GM12878 (cell line): Measurements from ENCODE around the gene ZG16B. TPM values are rescaled to one million over a fixed set of nuclear protein-coding genes. Genes with fewer than 3 reads are reported as not detected.

Experiments
- ATAC-seq: fragments of 200-7000 bp; cut with Tn5 transposase; 3 replicates; pipeline ENCODE4 v1.9.1; 2020; ENCODE audit warnings: mild to moderate bottlenecking, moderate library complexity
- BruUV-seq: library from RNA; stranded (reverse); fragments of 400-500 nt; replicated peaks from 2 replicates; lab custom pipeline; 2021; lab: Mats Ljungman, UMichigan
- CTCF ChIA-PET: fragments of 300-600 bp; sonication (Branson Sonifier 250); formaldehyde crosslinking; extraction: SDS; loops from one replicate; lab custom pipeline; 2021; ENCODE audit warnings: inconsistent platforms; lab: Yijun Ruan, JAX
- POLR2A ChIA-PET: fragments of 350-600 bp; formaldehyde crosslinking; extraction: SDS; loops from one replicate; lab custom pipeline; 2021; ENCODE audit warnings: inconsistent platforms; lab: Charles Lee
- RAD21 ChIA-PET: fragments of 300-600 bp; sonication (Branson Sonifier 250); formaldehyde crosslinking; loops from one replicate; lab custom pipeline; 2023; ENCODE audit warnings: antibody characterized with exemption; ENCODE audit not compliant: unreplicated experiment; lab: Charles Lee
- SMC1A ChIA-PET: fragments of 300-600 bp; sonication (Branson Sonifier 250); formaldehyde crosslinking; loops from one replicate; lab custom pipeline; 2023; ENCODE audit not compliant: unreplicated experiment, uncharacterized antibody; lab: Charles Lee
- DNase-seq: peaks from one replicate; pipeline ENCODE4 v3.0.0-alpha.2; 2011; ENCODE audit warnings: low read depth, low spot score
- FAIRE-seq: peaks from 3 replicates; lab custom pipeline; 2011; peaks lifted over from hg19 to GRCh38; lab: Jason Lieb, UNC
- H2AFZ ChIP-seq: 2 replicates; pipeline ENCODE4 v1.6.0; 2011; ENCODE audit warnings: low read depth, low read length, control low read depth; ENCODE audit not compliant: control insufficient read depth
- H3K27ac ChIP-seq: 2 replicates; pipeline ENCODE4 v1.5.1; 2011; ENCODE audit warnings: control low read depth; ENCODE audit not compliant: control insufficient read depth, insufficient read depth
- H3K27me3 ChIP-seq, 2 experiments: replicated peaks in 1 of 2; 2 replicates each; pipeline versions ENCODE4 v1.6.0 to v1.6.1; 2011; ENCODE audit warnings: low read length in 1 of 2; ENCODE audit not compliant: control insufficient read depth in 2 of 2, insufficient read depth in 2 of 2
- H3K36me3 ChIP-seq, 2 experiments: 2 replicates each; pipeline ENCODE4 v1.5.1; 2011; ENCODE audit warnings: low read length in 1 of 2; ENCODE audit not compliant: control insufficient read depth in 2 of 2, insufficient read depth in 2 of 2
- H3K4me1 ChIP-seq: 2 replicates; pipeline ENCODE4 v1.6.1; 2011; ENCODE audit warnings: mild to moderate bottlenecking, low read length, moderate library complexity, mixed read lengths; ENCODE audit not compliant: control insufficient read depth, insufficient read depth
- H3K4me2 ChIP-seq: 2 replicates; pipeline ENCODE4 v1.6.0; 2011; ENCODE audit warnings: control low read depth; ENCODE audit not compliant: control insufficient read depth, insufficient read depth
- H3K4me3 ChIP-seq: fragments of 200-600 bp; sonication (generic); 2 replicates; pipeline ENCODE4 v1.5.1; 2016
- H3K79me2 ChIP-seq: 2 replicates; pipeline ENCODE4 v1.6.0; 2011; ENCODE audit warnings: low read length; ENCODE audit not compliant: control insufficient read depth, insufficient read depth
- H3K9ac ChIP-seq: 2 replicates; pipeline ENCODE4 v1.8.0; 2011; ENCODE audit warnings: low read length, control low read depth, mixed read lengths; ENCODE audit not compliant: control insufficient read depth, insufficient read depth
- H3K9me3 ChIP-seq: replicated peaks from 3 replicates; pipeline ENCODE4 v1.5.1; 2011; ENCODE audit warnings: mild to moderate bottlenecking, low read length; ENCODE audit not compliant: control insufficient read depth, insufficient read depth
- H4K20me1 ChIP-seq: 2 replicates; pipeline ENCODE4 v1.6.0; 2011; ENCODE audit not compliant: control insufficient read depth, insufficient read depth
- CBX5 ChIP-seq: sonication (generic); IDR thresholded peaks from 2 replicates; pipeline ENCODE4 v1.6.1; 2016; ENCODE audit warnings: low read depth, moderate library complexity, mild to moderate bottlenecking, inconsistent platforms
- DPF2 ChIP-seq: fragments of 450-650 bp; IDR thresholded peaks from 2 replicates; pipeline ENCODE4 v1.6.1; 2017; ENCODE audit warnings: mild to moderate bottlenecking
- ESRRA ChIP-seq: IDR thresholded peaks from 2 replicates; pipeline ENCODE4 v1.6.1; 2012; ENCODE audit warnings: mild to moderate bottlenecking, low read length, improper control_type of control experiment
- SREBF2 ChIP-seq: IDR thresholded peaks from 2 replicates; pipeline ENCODE4 v1.6.1; 2012; ENCODE audit warnings: mild to moderate bottlenecking, low read length
- WGBS: methylation state at CpG from one replicate; pipeline ENCODE4 v1.1.6; 2016; ENCODE audit warnings: low lambda C conversion rate; ENCODE audit not compliant: insufficient replicate concordance, insufficient coverage; ENCODE audit errors: missing lambda C conversion rate; 5-methylcytosine and 5-hydroxymethylcytosine counted together
- in situ Hi-C: fragments of 300-500 bp; cut with MboI; formaldehyde crosslinking; loops from 9 replicates; pipeline ENCODE4 v1.14.3; 2018; ENCODE audit warnings: mixed read lengths
- intact Hi-C: fragments of 100-400 bp; cut with micrococcal nuclease; formaldehyde crosslinking; loops from one replicate; pipeline ENCODE4 v1.14.2; 2022; ENCODE audit not compliant: unreplicated experiment
- polyA plus RNA-seq, 11 experiments: library from polyadenylated mRNA; depleted of rRNA in 4 of 11; unstranded in 6 of 11; stranded (reverse) in 5 of 11; fragments of >200 nt; fragmentation: Nextera tagmentation in 4 of 11; fragmentation: Illumina TruSeq in 1 of 11; extraction: Ambion mirVana in 4 of 11; extraction: Trizol in 1 of 11; gene quantifications; 1 replicate in 1 of 11; 2 replicates in 10 of 11; pipeline versions ENCODE4 v1.2.1 to v1.2.3, GENCODE V29; 2011 to 2016; ENCODE audit warnings: inconsistent platforms in 2 of 11, missing spikeins in 2 of 11, low read depth in 1 of 11
- total RNA-seq, 4 experiments: library from RNA; depleted of rRNA in 3 of 4; stranded (reverse); fragments of >200 nt in 3 of 4; fragmentation: Illumina TruSeq in 1 of 4; extraction: Trizol in 1 of 4; gene quantifications; 2 replicates each; pipeline versions ENCODE4 v1.2.1 to v1.2.3, GENCODE V29; 2013 to 2021
- TF ChIP-seq, protein P1 (sequence below): IDR thresholded peaks from 2 replicates; pipeline ENCODE4 v1.6.1; 2012; ENCODE audit warnings: mild to moderate bottlenecking, low read depth, low read length

Gene ZG16B
- total and polyA plus RNA-seq, 10 of the 15 experiments (the other 5 are each of a cell fraction or from before 2014, with no cell fraction given), result 1.00 to 11.6 (median 5.8) TPM

DNA sequence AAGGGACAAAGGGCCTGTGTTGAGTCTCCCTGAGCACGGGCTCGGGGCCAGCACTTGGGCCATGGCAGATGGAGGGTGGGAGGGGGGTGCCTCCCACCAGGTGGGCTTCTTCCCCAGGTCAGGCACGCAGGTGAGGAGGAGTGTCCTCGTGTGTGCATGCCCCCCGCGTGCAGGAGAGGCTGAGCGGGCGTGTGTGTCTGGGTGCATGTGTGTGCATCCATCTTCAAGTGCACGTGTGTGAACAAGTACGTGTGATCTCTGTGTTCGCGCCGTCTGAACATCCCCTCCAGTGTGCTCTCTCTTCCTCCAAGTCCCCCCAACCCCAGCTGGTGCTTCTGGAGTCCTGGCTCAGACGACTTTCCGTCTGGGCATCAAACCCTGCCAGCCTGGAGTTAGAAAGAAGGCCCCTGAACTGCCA, 2.7 kb upstream of the ZG16B start:
- intact Hi-C loops, result no loop called here
- no peak overlapping the region for H3K27ac ChIP-seq
- no peak overlapping the region for H3K4me2 ChIP-seq
- no peaks in the 10 kb centered on the region for H3K79me2 ChIP-seq
- H2AFZ ChIP-seq, result no peak overlapping the region
- peaks cover 4% of the 10 kb centered on the region; the same call in 1 of the 2 replicates for H3K4me1 ChIP-seq
- in situ Hi-C loops, result no loop called here
- RAD21 ChIA-PET, result no interaction called here
- no TSS peak for BruUV-seq
- no peak overlapping the region for H3K9ac ChIP-seq
- SMC1A ChIA-PET, result no interaction called here
- DNase-seq, result no peak
- POLR2A ChIA-PET, result no interaction called here
- 65% methylated on average over 15 of the region's 15 CpGs for WGBS
- H3K36me3 ChIP-seq, result no peaks in the 10 kb centered on the region
- H3K9me3 ChIP-seq, result no peaks in the 10 kb centered on the region
- TF ChIP-seq DPF2 (no peak), SREBF2 (no peak), CBX5 (no peak)
- H3K27me3 ChIP-seq, result no peaks in the 10 kb centered on the region
- no peaks in the 10 kb centered on the region for H4K20me1 ChIP-seq
- no peak overlapping the region for H3K4me3 ChIP-seq
- ATAC-seq, result no peak
- FAIRE-seq, result no peak
- CTCF ChIA-PET, result no interaction called here

DNA sequence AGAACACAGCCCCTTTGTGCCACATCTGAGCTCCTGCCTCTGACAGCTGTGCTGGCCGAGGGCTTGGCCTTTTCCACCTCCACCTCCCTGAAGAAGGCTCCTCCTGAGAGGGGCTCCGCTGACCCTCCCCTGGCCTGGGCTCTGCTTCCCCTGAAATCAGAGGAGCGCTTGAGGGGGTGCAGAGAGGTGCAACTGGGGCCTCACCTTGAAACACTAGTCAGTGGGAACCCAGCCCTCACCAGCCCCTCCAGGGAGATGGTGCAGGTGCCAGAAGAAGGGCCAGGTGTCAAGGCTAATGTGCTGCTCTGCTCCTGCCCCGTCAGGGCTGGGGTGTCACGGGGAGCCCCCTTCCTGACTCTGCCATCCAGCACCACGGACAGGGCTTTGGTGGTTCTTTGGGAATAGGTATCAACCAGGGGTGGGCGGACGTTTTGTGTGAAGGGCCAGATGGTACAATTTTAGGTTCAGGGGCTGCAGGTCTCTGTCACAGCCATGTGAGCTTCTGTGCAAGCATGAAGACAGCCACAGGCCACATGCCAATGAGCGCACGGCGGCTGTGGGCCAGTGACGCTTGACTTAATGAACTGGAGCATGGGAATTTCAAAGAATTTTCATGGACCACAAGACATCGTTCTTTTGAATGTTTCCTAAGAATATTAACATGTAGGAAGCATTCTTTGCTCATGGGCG, 2.1 kb upstream of the ZG16B start:
- ChIA-PET RAD21 (no interaction called here), SMC1A (no interaction called here), CTCF (interaction anchor here (1.8 kb wide), 1 partner anchor 40 kb away, joined by 4 read pairs; no protein-coding TSS in a partner anchor), POLR2A (no interaction called here)
- no peak for TF ChIP-seq ESRRA
- TF ChIP-seq, protein P1, sequence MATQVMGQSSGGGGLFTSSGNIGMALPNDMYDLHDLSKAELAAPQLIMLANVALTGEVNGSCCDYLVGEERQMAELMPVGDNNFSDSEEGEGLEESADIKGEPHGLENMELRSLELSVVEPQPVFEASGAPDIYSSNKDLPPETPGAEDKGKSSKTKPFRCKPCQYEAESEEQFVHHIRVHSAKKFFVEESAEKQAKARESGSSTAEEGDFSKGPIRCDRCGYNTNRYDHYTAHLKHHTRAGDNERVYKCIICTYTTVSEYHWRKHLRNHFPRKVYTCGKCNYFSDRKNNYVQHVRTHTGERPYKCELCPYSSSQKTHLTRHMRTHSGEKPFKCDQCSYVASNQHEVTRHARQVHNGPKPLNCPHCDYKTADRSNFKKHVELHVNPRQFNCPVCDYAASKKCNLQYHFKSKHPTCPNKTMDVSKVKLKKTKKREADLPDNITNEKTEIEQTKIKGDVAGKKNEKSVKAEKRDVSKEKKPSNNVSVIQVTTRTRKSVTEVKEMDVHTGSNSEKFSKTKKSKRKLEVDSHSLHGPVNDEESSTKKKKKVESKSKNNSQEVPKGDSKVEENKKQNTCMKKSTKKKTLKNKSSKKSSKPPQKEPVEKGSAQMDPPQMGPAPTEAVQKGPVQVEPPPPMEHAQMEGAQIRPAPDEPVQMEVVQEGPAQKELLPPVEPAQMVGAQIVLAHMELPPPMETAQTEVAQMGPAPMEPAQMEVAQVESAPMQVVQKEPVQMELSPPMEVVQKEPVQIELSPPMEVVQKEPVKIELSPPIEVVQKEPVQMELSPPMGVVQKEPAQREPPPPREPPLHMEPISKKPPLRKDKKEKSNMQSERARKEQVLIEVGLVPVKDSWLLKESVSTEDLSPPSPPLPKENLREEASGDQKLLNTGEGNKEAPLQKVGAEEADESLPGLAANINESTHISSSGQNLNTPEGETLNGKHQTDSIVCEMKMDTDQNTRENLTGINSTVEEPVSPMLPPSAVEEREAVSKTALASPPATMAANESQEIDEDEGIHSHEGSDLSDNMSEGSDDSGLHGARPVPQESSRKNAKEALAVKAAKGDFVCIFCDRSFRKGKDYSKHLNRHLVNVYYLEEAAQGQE, result peak; percentile 63; the same call in 1 of the 2 replicates
- Histone ChIP-seq H3K36me3 (no peaks in the 10 kb centered on the region), H3K4me2 (no peak overlapping the region), H3K9ac (no peak overlapping the region), H3K9me3 (no peaks in the 10 kb centered on the region), H3K79me2 (no peaks in the 10 kb centered on the region), H3K27ac (no peak overlapping the region), H2AFZ (no peak overlapping the region), H4K20me1 (no peaks in the 10 kb centered on the region), H3K4me3 (no peak overlapping the region), H3K4me1 (peaks cover 4% of the 10 kb centered on the region; the same call in 1 of the 2 replicates), H3K27me3 (no peaks in the 10 kb centered on the region)
- no peak for ATAC-seq
- intact Hi-C loops (no loop called here), in situ Hi-C loops (no loop called here)
- WGBS, result 35% methylated on average over 14 of the region's 14 CpGs
- no peak for DNase-seq
- no TSS peak for BruUV-seq
- FAIRE-seq, result no peak
